ENCODE results near the gene SPOCK1. TPM values are rescaled to one million over a fixed set of nuclear protein-coding genes. Genes with fewer than 3 reads are reported as not detected.

The SPOCK1 gene
- polyA plus RNA-seq, 10 donors, result 4.0 to 19.9 (median 6.7) TPM

DNA sequence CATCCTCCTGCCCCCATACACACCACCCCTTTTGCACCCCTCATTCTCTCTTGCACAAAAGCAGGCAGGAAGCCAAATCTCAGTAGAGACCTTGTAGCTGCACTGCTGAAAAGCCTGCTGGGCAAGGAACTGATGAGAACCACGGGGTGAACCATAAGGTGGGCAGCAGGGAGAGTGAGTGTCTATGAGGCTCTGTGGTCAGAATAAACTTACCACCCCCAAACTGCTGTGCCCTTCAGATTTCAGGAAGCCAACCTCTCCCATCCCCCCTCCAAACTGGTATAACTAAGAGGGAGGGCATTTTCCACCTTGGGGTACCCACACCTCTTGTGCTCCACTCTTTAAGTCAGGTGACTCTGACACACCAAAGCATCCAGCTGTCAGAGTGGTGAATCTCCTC, 471.4 kb downstream of the SPOCK1 start:
- DNase-seq, result no peak

DNA sequence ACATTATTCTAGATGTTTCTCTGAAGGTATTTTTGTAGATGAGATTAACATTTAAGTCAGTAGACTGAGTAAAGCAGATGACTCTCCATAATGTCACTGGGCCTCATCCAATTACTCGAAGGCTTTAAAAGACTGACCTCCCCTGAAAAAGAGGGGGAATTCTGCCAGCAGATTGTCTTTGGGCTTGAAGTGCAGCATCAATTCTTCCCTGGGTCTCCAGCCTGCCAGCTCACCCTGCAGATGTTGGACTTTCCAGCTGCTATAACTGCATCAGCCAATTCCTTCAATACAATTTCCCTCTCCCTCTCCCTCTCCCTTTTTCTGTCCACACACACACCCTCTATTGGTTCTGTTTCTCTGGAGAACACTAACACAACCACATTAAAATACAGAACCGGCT, 472.8 kb downstream of the SPOCK1 start:
- DNase-seq, result peak in 2 of 3 donors; percentile 20 to 61

DNA sequence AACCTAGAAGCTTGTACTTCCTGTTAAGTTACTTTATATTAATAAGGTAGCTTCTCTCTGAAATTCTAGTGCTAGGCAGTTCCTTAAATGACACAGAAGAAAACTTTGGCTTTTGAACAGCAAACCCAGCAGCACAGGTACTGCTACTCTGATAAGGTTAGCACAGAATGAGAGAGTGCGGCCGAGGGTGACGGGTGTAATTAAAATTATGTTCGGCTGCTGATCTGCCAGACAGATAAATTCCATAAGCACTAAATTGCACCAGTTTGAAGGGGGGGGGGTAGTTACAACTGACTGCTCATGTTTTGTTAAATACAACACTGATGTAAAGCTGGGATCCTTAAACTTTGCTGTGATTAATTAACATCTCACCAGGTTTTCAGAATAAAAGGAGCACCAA, 475.1 kb downstream of the SPOCK1 start:
- DNase-seq, result no peak

DNA sequence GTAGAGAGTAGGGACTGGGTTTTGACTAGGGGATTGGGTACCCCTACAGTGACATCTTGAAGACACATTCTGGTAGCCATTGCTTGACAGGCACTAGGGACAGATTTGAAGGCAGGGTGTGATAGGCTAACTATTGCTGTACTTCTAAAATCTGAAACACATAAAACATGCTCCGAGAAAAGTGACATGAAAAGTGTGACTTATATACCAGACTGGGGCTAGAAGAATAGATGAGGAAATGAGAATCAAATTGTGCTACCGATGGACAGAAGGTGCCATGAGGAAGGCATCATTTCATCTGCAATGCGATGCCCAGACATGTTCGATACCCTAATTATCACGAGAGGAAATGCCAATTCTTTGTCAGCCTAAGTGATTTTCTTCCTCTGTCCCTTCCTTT, 475.8 kb downstream of the SPOCK1 start:
- no peak for DNase-seq

DNA sequence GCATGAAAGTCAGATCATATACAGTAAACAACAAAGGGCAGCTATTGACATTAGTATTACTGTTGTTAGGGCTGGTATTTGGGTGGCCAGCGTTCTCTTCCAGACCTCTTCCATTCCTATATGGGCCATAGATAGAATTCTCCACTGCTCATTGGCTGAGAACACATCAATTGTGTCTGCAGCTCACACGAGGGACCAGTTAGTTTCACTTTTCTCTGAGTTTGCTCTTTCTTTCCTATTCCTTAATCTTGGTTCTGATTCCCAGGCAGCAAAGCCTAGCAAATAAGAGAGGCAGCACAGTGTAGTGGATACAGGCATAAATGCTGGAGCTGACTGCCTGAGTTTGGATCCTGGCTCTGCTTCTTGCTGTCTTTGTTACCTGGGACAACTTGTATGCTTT, 476.4 kb downstream of the SPOCK1 start:
- DNase-seq, result peak in 1 of 3 donors; percentile 10

GRCh38 chr5:137022043-137022442, 477.1 kb downstream of the SPOCK1 start:
- no peak for DNase-seq

- DNase-seq, result no peak
Measured at GRCh38 chr5:137019229-137019628, 479.9 kb downstream of the SPOCK1 start.

DNA sequence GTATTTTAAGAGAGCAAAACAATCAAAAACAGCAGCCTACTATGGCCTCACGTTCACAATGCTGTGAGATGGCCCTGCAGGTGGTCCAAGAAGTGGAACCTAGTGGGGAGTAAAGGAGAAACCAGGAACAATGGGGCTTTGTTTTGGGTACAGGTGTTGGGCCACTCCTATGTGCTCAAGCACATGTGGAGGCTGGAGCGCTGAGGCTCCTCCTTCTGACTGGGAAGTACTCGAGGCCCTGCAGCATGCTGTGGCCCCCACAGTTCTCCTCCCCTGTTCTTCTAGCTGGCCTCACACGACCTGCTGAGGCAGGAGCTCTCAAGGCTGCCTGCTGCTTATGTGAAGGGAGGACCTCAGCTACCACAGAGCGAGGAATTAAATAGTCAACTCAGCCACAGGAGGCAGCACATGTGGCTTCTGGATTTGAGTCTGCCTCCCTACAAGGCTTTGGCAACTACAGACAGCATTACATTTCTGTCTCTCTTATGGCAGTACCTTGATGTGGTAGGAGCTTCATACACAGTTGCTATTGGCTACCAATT, 482.3 kb downstream of the SPOCK1 start:
- no peak for DNase-seq

GRCh38 chr5:137015540-137016116, 483.5 kb downstream of the SPOCK1 start:
- no peak for DNase-seq

DNA sequence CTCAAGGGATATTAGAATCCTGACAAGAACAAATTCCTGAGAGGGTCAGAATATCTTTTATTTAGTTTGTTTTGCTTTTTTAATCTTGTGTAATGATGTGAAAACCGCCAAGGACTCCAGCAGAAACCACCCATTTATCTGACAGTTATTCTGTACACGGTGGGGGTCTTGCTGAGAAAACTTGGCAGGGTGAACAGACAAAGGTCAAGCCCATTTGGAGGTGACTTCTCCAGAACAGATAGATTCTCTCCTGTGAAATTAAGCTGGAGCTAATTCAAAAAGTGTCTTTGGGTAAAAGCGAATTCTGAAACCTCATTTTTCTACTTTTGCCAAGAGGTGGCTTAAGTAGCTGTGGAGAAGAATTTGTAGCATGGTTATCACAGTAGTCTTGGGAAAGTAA, 484.4 kb downstream of the SPOCK1 start:
- no peak for DNase-seq

- no peak for DNase-seq
Measured at GRCh38 chr5:137010226-137010625, 488.9 kb downstream of the SPOCK1 start.

DNA sequence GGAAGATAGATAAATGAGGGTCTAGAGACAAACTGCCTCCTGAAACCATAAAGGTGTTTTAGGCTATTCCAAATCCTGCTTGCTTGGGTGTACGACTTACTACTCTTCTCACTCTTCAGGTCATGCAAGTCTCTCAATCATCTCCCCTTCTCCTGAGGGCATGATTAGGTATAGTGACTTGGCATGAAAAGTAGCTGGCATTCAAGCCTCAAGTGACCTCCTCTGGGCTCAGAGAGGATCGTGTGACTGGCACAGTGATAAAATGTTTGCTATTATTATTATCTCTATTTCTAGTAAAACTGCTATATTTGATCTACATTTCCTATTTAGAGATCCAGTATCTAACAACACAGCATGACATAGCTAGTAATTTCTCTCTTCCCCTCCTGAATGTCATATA, 494.8 kb downstream of the SPOCK1 start:
- DNase-seq, result no peak

DNA sequence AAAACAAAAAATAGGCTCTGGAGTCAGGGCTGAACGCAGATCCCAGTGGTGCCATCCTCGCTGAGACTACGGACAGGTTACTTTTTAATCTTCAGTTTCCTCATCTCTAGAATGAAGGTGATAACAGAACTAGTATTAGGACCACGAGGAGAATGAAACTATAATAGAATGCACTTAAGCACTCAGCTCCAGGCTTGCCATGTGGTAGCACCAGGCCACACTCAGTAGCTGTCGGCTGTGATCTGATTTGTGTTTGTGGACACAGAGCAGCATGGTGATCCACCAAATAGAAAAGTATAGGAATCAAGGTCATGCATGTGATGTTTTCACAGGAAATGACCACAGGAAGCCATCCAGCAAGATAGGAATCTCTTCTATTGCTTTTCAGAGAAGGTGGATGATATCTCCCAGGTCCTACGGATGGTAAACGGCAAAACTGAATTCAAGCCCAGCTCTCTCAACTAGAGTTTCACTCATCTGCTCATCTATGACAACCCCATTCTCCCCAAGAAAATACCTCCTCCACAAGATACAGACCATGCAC, 498.0 kb downstream of the SPOCK1 start:
- no peak for DNase-seq

DNA sequence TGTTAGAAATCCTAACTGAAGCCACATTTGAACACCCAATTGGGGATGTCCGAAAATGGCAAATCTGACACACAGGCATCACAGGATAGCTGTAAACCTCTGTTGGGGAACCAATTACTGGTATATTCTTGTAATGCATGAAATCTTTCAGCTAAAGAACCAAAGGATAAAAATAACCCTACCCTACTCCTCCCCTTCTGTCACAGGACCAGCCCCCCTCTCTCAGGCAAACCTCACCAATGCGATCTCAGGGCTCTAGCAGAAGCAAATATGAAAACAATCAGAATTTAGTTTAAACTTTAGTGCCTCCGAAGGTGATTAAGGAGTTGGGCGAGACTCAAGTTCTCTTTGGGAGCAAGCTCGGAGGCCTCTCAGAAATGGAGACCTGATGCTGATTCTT, 499.3 kb downstream of the SPOCK1 start:
- DNase-seq, result no peak

GRCh38 chr5:136998854-136999357, 500.2 kb downstream of the SPOCK1 start:
- DNase-seq, result no peak

GRCh38 chr5:136994154-136994553, 505.0 kb downstream of the SPOCK1 start:
- DNase-seq, result no peak

DNA sequence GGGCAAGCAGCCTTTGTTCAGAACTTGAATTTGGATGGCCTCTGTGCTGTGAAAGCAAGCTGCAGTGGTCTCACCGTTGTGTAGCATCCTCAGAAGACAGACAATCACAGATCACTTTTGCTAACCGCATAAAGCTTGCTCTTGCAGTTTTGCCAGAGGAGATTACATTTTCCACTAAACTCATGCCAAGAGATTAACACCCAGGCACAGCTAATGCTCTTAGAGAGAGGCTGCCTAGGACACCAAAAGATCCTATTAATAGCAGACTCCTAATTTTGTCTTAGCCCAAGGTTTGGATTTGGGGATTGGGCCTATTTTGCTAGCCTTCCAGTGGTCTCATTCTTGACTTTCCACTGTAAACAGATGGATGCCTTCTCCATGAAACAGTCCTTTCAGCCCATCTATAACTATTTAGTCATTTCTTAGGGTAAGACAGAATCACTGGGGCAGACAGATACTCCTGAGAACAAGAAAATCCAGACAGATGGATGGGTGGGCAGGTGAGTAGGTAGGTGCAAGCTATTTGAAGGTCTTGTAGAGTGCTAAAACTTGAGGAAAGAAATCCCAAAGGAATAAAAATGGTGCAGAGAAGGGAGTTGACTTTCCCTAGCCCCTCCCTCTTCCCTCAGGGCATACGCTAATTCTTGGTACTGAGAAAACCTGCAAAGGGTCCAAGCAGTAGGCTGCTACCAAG, 506.2 kb downstream of the SPOCK1 start:
- DNase-seq, result no peak

- no peak for DNase-seq
Measured at GRCh38 chr5:136985785-136986475, 513.2 kb downstream of the SPOCK1 start.

DNA sequence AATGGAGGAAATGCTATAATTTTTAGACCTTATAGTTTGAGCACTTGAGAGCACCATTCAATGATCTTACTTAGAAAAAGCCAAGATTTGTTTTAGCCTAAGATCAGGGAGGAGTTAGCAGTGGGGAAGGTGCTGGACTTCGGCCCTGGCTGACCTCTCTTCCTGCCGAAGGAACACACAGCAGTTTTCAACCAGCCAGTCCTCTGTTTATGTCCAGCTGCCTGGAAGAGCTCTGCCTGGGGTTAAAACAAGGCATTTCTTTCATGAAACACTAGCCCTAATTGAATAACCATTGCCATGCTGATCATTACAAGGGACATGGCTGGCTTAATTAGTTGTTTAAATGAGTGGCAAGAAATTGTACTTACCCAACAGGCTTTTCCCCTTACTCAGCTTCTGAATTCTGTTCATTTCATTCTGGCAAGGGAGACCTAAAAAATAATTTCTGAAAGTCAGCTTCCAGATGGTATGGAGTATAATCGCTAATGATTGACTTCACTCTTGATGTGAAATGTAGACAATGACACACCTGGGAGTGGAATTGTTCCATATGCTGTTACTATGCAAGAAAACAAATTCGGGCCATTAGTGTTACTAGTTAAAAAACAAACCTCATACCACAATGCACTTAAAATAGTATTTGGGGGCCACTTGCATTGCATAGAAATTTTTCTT, 514.2 kb downstream of the SPOCK1 start:
- peak in 1 of 3 donors; percentile 13 for DNase-seq

DNA sequence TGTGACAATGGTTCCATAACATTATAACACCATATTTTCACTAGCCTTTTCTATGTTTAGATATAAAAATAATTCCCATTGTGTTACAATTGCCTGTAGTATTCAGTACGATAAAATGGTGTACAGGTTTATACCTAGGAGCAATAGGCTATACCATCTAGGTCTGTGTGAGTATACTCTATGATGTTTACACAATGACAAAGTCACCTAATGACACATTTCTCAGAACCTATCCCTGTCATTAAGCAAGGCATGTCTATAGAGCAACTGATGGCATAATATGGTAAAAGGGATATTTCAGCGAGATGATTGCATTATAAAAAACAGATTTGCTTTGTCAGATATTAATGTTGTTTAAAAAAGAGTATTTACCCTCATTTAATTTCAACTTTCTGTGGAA, 517.2 kb downstream of the SPOCK1 start:
- no peak for DNase-seq

GRCh38 chr5:136979131-136979530, 520.0 kb downstream of the SPOCK1 start:
- no peak for DNase-seq

- DNase-seq, result no peak
Measured at GRCh38 chr5:136963504-136963903, 535.6 kb downstream of the SPOCK1 start.
